ENCODE data around the gene SEC14L6.
"Not testable (repeated sequence)": the region's sequence is repeated elsewhere in the genome, so short reads cannot be mapped to it uniquely, and the experiment has no call there.

The SEC14L6 gene

DNA sequence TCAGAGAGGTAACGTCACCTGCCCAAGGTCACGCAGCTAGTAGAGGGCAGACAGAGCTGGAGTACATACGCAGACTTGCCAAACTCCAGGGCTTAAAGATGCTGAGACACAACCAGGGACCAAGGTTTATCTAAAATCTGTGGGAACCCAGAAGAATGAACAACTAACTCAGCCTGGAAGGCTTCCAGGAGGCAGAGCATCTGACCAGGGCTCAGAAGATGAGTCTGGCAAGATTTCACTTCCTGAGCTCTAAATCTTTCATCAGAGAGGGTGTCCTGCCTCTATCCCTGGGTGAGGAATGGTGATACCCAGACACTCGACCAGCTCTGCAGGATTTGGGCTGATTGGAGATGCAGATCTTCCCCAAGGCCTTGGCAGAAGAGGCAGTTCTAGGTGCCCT is 18.8 kb upstream of the SEC14L6 start:
- no peak for DNase-seq

DNA sequence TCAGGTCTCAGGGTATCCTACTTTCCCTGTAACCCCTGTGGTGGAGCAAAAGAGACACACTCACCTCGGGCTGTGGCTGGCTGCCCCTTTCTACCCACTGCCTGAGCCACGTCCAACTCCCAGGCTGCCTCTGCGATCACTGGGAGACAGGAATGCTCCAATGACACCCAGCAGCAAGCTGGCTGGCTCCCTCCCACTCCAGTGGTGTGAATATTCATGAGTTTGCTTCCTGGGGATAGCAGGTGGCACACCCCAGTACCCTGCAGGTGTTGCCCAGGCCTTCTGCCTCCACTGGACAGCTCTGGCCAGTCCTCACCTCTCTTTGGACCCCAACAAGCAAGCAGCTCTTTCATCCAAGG is 18.2 kb upstream of the SEC14L6 start:
- no peak for DNase-seq

DNA sequence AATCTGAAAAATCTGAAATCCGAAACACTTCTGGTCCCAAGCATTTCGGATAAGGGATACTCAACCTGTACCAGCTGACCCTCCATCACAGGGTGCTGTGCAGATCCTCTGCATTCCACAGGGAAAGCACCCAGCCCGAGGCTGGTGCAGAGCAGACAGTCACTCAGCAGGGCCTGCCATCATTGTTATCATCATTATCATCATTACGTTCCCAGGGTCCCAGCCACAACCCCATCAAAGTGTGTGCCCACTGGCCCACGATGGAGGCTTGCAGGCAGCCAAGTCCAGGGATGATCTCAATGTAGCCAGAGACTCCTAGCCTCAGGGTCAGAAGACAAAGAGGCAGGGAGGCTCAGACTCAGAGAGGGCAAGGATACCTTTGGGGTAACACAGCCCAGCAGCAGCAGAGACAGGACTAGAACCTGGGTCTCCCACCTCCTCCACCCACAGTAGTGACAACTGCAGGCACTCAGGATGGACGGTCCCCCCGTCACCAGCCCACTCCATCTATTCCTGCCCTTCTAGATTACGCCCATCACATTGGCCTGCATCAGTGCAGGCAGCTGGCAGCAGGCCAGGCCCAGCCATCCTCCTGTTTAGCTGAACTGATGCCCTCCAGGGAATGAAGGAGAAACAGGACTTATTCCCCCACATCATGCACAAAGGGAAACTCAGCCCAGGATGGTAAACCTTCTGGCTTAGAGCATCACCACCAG is 17.7 kb upstream of the SEC14L6 start:
- DNase-seq: no peak

DNA sequence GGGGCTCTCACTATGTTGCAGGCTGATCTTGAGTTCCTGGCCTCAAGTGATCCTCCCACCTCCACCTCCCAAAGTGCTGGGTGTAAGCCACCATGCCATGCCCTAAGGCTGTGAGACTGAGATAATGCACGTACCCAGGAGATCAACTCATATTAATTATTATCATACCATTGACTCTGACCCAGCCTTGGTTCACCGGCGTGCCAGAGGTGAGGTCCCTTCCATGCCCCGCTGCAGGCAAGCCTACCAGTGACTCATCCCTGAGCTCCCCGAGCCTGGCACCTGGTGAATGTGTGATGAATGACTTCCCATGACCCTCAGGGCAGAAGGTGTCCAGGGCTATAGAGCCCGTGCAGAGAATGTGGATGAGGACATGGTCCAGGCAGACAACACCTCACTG is 15.8 kb upstream of the SEC14L6 start:
- no peak for DNase-seq

DNA sequence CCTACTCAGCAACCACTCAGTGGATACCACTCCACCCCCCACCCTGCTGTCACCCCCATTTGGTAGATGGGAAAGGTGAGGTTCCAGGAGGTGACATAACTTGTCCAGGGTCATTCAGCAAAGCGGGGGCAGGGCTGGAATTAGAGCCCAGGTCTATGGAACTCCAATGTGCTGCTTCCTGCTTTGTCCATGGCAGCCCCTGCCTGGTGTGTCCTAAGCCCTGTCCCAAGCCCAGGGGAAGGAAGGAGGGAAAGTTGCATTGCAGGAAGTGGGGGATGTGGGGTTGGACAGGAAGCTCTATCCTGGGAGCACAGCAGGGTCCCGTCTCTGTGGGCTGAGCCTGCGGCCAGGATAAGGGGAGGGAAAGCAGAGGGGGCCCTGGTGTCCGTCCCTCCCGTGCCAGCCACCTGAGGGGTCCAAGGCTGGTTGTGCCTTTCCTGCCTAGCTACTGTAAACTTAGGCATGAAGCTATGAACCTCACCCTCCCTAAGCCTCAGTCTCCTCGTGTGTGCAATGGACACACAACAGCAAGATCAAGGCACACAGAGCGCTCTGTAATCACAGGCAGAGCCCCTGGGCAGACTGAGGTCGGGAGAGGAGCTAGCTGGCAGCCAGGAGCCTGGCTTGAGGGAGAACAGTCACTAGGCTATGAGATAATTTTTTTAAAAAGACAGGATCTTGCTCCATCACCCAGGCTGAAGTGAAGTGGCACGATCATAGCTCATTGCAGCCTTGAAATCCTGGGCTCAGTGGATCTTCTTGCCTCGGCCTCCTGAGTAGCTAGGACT is 15.1 kb upstream of the SEC14L6 start:
- no peak for DNase-seq

DNA sequence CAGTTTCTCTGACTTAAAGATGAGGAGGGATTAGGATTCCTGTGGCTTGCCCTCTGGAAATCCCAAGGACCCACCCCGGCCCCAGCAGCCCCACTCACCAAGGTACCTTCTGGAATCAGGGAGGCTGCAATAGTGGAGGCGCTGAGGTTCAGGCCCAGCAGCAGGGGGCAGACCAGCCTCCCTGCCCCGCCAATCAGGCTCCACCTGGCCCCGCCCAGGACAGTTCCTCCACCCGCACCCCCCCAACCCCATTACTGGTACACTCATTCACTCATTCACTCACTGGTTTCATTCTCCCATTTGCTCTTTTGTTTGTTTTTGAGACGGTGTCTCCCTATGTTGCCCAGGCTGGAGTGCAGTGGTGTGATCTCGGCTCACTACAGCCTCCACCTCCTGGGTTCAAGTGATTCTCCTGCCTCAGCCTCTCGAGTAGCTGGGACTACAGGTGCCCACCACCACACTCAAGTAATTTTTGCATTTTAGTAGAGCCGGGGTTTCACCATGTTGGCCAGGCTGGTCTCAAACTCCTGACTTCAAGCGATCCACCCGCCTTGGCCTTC is 14.2 kb upstream of the SEC14L6 start:
- not testable (repeated sequence) for DNase-seq

DNA sequence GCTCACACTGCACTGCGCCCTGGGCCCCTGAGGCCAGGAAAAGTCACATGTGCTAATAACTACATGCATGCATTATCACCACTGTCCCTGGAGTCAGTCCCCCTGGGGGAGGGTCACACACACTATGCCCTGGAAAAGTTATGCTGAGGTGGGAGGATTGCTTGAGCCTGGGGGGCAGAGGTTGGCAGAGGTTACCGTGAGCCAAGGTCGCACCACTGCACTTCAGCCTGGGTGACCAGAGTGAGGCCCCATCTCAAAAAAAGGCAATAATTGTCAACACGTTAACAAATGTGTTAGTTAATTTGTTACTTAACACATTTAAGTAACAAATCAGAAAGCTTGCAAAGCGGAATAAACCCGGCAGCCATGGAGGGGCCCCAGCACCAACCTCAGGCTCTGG is 13.3 kb upstream of the SEC14L6 start:
- no peak for DNase-seq

DNA sequence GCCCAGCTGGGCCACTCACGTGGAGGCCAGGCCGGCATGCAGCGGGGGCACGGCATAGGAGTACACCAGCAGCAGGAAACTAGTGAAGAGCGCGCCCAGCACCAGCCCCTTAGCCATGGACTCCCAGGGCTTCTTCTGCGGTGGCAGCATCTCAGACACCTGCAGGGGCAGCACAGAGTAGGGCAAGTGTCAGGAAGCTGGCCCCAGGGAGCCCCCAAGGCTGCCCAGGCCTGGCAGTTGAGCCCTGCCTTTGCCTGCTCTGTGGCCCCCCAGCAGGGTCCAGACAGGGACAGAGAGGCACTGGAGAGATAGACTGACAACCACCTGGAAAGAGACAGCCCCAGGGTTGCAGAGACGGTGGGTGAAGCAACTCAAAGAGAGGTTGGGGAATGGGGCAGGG is 10.7 kb upstream of the SEC14L6 start:
- DNase-seq: no peak

DNA sequence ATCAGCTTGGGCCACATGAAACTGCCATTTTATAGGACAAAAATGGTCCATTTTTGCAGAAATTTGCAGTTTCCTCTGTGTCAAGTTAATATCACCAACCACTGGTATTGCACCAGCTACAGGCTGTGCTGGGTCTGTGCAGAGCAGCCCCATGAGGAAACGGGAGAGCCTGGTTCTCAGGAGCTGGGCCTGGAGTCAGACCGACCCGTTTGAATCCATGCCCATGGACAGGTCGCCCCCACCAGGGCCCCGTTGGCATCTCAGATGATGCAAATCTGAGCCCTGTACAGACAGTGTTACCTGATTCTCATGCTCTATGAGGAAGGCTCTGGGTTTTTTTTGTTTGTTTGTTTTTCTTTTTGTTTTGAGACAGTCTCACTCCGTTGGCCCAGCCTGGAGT is 9.8 kb upstream of the SEC14L6 start:
- DNase-seq: no peak

DNA sequence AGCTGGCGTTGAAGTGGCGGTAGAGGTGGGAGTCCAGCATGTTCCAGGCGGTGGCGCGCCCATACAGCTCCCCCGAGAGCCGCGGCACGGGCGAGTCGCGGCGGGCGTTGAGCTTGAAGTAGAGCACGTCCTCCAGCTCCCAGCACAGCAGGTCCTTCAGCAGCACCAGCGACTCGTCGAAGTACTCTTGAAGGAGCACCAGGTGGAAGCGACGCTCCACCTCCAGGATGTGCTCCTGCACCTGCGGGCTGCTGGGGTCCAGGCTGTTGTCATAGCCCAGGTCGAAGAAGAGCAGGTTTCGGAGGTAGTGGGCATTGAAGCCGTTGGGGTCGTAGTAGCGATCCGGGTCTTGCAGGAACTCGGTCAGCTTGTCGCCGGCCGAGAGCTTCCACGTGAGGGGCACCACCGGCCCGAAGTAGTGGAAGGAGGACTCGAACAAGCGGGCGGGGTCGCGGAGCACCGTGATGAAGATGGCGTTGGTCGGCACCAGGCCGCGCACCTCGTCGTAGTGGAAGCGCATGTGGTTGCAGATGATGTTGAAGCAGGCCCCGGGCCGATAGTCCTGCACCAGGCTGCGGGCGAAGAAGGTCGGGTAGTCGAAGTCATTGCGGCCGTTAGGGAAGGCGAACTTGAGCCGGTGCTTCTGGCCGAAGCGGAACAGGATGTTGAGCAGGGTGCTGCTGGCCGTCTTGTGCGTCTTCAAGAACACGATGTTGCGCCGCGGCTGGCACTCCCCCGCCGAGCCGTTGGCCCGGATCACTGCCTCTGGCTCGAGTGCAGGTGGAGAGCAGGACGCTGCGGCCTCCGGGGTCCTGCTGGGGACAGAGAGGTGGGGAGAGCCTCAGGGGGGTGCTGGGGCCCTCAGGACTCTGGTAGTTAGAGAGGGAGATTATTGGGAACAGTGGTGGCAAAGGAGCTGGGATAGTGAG is 9.0 kb upstream of the SEC14L6 start:
- DNase-seq: no peak

DNA sequence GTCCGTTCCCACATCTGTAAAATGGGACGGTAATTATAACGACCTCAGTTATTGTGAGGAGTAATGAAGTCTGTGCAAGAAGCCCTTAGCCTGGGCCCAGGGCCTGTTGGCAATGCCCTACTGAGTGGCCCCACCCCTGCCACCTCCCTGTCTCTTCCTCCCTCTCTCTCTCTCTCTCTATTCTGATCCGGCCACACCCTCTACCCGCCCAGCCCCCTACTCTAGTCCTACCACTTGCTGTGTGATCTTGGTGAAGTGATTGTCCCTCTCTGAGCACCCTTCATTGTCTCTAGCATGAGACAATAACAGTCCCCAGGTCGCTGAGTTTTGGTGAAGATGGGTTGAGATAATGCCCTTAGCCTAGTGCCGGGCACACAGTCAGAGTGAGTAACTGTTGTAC is 7.4 kb upstream of the SEC14L6 start:
- DNase-seq: no peak

DNA sequence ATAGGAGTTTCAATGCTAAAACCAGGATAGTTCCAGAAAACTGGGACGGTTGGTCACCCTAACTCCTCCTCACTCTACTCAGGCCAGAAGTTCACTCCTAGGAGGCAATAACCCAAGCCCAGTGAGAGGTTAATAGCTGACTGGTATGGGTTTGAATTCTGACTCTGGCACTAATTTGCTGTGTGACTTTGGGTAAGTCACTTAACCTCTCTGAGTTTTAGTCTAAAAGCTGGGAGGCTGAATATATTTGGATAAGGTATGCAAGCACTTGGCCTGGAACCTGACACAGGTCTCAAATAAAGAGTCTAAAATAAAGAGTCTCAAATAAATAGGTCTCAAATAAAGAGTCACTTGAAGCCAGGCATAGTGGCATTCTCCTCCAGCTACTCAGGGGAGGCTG is 6.2 kb upstream of the SEC14L6 start:
- DNase-seq: no peak

DNA sequence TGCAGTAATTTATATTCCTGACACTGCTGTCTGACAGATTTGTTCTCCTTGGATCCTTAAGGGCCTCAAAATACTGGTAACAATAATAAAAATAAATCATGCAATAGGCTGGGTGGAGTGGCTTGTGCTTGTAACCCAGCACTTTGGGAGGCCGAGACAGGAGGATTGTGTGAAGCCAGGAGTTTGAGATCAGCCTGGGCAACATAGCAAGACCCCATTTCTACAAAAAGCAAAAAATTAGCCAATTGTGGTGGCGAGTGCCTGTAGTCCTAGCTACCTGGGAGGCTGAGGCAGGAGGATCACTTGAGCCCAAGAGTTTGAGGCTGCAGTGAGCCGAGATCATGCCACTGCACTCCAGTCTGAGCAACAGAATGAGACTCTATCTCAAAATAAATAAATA is 5.3 kb upstream of the SEC14L6 start:
- not testable (repeated sequence) for DNase-seq

DNA sequence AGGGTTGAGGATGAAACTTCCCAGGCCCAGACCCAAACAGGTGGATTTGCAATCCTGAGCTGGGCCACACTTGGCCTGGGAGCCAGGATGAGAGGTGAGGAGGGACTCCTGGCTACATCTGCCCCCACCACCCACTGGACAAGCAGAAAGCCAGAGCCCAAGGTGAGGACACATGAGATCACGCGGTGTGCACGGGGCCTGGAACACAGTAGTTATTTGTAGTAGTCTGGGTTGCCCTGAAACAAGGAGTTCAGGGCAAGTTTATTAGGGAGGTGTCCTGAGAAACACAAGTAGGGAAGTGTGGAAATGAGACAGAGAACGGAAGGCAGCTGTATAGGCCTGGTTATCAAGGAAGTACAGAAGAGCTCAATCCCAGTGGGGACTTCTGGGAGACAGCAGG is 647 bp upstream of the SEC14L6 start:
- no peak for DNase-seq

DNA sequence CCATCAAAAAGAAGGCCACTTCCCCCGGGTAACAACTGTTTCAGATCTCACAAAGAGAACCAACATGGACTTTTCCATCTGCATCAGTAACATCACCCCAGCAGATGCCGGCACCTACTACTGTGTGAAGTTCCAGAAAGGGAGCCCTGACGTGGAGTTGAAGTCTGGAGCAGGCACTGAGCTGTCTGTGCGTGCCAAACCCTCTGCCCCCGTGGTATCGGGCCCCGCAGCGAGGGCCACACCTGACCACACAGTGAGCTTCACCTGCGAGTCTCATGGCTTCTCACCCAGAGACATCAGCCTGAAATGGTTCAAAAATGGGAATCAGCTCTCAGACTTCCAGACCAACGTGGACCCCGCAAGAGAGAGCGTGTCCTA is 3.7 kb downstream of the SEC14L6 start:
- no peak for DNase-seq

DNA sequence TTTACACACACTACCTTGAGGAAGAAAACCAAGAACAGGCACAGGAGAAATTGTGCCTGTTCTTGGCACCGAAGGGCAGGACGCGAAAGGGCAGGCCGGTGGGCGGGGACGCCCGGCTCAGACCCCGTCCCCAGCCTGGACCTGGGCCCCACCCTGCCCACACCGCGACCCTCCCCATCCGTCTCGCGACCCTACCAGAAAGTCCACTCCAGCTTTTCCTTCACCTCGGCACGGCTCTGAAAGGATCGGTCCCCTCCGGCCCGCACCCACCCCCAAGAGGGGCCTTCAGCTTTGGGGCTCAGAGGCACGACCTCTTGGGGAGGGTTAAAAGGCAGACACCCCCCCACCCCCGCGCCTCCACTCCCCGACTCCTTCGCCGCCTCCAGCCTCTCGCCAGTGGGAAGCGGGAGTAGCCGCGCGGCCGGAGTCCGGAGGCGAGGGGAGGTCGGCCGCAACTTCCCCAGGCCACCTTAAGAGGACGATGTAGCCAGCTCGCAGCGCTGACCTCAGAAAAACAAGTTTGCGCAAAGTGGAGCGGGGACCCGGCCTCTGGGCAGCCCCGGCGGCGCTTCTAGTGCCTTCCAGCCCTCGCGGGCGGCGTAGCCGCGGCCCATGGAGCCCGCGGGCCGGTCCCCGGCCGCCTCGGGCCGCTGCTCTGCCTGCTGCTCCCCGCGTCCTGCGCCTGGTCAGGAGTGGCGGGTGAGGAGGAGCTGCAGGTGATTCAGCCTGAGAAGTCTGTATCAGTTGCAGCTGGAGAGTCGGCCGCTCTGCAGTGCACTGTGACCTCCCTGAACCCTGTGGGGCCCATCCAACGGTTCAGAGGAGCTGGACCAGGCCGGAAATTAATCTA is 4.4 kb downstream of the SEC14L6 start:
- DNase-seq: no peak

DNA sequence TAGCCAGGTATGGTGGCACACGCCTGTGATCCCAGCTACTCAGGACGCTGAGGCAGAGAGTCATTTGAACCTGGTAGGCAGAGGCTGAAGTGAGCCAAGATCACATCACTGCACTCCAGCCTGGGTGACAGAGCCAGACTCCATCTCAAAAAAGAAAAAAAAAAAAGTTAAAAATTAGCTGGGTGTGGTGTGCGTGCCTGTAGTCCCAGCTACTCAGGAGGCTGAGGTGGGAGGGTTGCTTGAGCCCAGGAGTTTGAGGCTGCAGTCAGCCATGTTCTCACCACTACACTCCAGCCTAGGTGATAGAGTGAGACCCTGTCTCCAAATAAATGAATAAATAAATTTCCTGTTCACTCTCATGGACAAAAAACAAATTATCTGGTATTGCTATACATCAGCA is 5.0 kb downstream of the SEC14L6 start:
- not testable (repeated sequence) for DNase-seq

DNA sequence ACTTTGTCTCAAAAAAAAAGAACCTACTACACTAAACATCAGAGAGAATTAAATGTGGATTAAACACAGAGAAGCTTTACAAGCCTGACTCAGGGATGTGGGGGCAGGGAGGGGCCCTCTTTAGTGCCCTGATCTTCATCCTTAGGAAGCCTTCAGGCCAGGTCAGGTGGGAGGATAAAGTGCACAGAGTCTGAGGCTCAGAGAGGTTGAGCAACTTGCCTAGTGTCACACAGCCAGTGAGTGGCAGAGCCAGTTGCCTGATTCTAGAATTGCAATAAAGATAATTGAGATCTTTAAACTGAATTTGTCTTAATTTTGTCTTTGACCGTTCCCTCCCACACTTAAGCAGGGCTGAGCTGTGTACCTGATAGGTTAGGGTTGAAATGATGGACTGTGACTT is 7.2 kb downstream of the SEC14L6 start:
- no peak for DNase-seq

DNA sequence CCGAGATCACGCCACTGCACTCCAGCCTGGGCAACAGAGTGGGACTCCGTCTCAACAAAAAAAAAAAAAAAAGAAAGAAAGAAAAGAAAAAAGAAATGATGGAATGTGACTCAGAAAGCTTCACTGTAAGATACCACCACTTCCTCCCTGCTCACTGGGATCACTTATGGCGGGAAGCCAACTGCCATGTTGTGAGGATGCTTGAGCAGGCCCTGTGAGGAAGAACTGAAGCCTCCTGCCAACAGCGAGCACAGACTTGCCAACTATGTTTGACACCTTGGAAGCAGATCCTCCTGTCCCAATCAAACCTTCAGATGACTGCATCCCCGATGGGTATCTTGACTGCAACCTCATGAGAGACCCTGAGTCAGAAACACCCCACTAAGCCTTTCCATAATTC is 8.3 kb downstream of the SEC14L6 start:
- DNase-seq: no peak

DNA sequence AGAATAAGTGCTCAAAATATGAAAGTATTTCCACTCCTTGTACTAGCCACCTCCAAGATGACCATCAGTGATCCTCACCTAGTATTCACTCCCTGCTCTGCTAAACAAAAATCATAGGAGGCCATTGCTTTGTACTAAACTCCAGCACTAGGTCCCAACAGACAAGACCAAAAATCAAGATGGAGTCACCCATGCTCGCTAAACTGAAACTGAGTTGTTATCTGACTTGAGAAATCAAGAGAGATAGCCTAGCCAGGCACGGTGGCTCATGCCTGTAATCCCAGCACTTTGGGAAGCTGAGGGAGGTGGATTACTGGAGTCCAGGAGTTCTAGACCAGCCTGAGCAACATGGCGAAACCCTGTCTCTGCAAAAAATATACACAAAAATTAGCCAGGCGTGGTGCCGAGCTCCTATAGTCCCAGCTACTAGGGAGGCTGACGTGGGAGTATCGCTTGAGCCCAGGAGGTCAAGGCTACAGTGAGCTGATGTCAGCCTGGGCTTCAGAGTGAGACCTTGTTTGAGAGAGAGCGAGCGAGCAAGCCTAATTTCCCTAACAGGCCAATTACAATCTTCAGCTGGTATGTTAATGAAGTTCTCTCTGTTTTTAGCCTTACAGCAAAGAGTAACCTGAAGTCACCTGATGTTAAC is 9.3 kb downstream of the SEC14L6 start:
- DNase-seq: no peak

DNA sequence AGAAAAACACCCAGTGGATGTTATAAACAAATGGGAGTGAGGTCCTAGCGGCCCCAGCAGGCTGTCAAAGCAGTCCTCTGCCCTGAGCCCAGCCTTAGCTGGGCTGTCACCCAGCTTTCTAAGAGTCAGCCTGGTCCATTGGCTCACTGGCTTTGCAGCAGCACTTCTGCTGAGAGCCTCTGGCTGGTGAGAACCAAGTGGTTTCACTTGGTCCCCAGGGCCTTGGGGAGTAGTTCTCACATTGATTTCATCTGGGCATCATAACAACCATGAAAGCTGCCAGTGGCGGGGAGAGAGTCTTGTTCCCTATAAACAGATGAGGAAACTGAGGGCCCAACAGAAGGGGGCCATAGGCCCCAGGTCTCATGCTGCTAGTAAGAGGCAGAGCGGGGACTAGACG is 11.4 kb downstream of the SEC14L6 start:
- no peak for DNase-seq
